Measurements from ENCODE around the gene CALML4.
A peak's percentile ranks its signal among the peaks of the same experiment; 100 is the strongest.
"Not testable (repeated sequence)": the region's sequence is repeated elsewhere in the genome, so short reads cannot be mapped to it uniquely, and the experiment has no call there.

Gene CALML4

GRCh38 chr15:68204776-68205557 is at the start of gene CALML4:
CALML4 (minus strand) TSS chr15:68205332; CDS start chr15:68205247, 85 bp downstream.
- DNase-seq, result no peak

GRCh38 chr15:68252925-68253534 is 47.9 kb upstream of the CALML4 start:
- peak; percentile 68 for DNase-seq

- no peak for DNase-seq
Observed at GRCh38 chr15:68249058-68249713, 44.1 kb upstream of the CALML4 start.

- DNase-seq, result no peak
Observed at GRCh38 chr15:68244235-68244634, 39.1 kb upstream of the CALML4 start.

GRCh38 chr15:68241088-68241935 is 36.2 kb upstream of the CALML4 start:
- no peak for DNase-seq

GRCh38 chr15:68239025-68239424 is 33.9 kb upstream of the CALML4 start:
- DNase-seq, result no peak

GRCh38 chr15:68235022-68235421 is 29.9 kb upstream of the CALML4 start:
- DNase-seq, result no peak

GRCh38 chr15:68234520-68234919 is 29.4 kb upstream of the CALML4 start:
- not testable (repeated sequence) for DNase-seq

GRCh38 chr15:68234060-68234459 is 28.9 kb upstream of the CALML4 start:
- no peak for DNase-seq

GRCh38 chr15:68232937-68233336 is 27.8 kb upstream of the CALML4 start:
- DNase-seq, result no peak

GRCh38 chr15:68232449-68232848 is 27.3 kb upstream of the CALML4 start:
- no peak for DNase-seq

GRCh38 chr15:68231102-68231818 is 26.1 kb upstream of the CALML4 start:
- DNase-seq, result peak; percentile 27

GRCh38 chr15:68230157-68231100 is 25.3 kb upstream of the CALML4 start:
- no peak for DNase-seq

- DNase-seq, result peak; percentile 40
Observed at GRCh38 chr15:68229386-68230156, 24.4 kb upstream of the CALML4 start, which contains the start of gene CLN6. CLN6 (minus strand) TSS chr15:68229728; CDS start chr15:68229584, 144 bp downstream.

GRCh38 chr15:68228971-68229385 is 23.8 kb upstream of the CALML4 start:
- no peak for DNase-seq

GRCh38 chr15:68228143-68228970 is 23.2 kb upstream of the CALML4 start:
- DNase-seq, result no peak

GRCh38 chr15:68227643-68228142 is 22.6 kb upstream of the CALML4 start:
- no peak for DNase-seq

GRCh38 chr15:68225442-68225841 is 20.3 kb upstream of the CALML4 start:
- DNase-seq, result not testable (repeated sequence)
